SK-N-MC (cell line): ENCODE measurements around the gene PRRC2B.

ENCODE experiments used
- EZH2 ChIP-seq: fragments of 200-600 bp; sonication (generic); IDR thresholded peaks from one replicate; pipeline ENCODE4 v1.6.1; 2017; ENCODE audit warnings: antibody characterized with exemption
- FOXP2 ChIP-seq: optimal IDR thresholded peaks from 2 replicates; pipeline ENCODE3; 2011; ENCODE audit warnings: mild to moderate bottlenecking, moderate library complexity; ENCODE audit not compliant: insufficient read depth; ENCODE audit errors: extremely low read length, control extremely low read depth
- POLR2AphosphoS5 ChIP-seq: IDR thresholded peaks from 2 replicates; pipeline ENCODE4 v1.6.1; 2012; ENCODE audit warnings: mild to moderate bottlenecking, low read depth, low read length, borderline replicate concordance

DNA sequence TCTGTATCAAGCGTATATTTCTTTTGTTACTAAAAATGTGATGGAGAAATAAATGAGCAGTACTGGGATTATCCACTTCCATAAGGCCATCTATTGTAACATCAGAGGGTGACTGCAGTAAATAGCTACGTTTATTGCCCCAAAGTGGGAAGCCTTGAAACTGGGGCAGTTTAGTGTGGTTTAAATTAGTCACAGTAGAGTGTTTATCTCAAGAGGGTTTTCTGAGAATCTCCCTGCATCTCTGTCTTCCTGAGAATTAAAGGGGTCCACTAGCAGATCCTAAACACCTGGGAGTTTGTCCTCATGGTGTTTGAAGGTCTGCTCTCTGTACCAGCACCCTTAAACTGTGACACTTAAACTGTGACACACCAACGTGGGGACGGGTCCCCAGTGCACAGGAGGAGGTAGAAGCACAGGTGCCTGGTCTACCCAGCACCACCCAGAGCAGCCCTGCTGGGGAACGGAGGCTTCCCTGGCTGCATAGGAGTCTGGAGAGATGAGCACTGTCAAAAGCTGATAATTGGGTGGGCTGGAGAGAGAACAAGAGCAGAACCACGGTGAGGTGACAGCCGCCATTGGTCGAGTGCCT is 25.2 kb downstream of the PRRC2B start:
- TF ChIP-seq POLR2AphosphoS5 (no peak), FOXP2 (no peak), EZH2 (no peak)
